ENCODE measurements around the gene MYCL. TPM values are rescaled to one million over a fixed set of nuclear protein-coding genes. Genes with fewer than 3 reads are reported as not detected.
"Not testable (repeated sequence)": the region's sequence is repeated elsewhere in the genome, so short reads cannot be mapped to it uniquely, and the experiment has no call there.

Gene MYCL
- total RNA-seq, 1 experiment from 2014 or later: 7.8 TPM

DNA sequence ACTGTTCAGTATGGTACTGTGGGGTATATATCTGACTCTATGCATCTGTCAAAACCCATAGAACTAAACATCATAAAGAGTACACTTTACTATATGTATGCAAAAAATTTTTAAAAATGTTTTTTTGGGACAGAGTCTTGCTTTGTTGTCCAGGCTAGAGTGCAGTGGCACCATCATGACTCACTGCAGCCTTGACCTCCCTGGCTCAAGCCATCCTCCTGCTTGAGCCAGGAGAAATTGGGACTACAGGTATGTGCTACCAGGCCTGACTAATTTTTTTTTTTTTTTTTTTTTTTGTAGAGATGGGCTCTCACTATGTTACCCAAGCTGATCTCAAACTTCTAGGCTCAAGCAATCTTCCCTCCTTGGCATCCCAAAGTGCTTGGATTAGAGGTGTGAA lies 29.9 kb downstream of the MYCL start:
- H3K9me3 ChIP-seq: no peaks in the 10 kb centered on the region
- peaks cover 9% of the 10 kb centered on the region for H3K36me3 Mint-ChIP-seq (ENCODE audit: insufficient read depth, unreplicated experiment)
- H3K4me1 ChIP-seq: no peaks in the 10 kb centered on the region
- intact Hi-C loops (cut with micrococcal nuclease; ENCODE audit: unreplicated experiment): no loop called here
- no peak for DNase-seq
- H3K4me3 ChIP-seq (ENCODE audit: low read depth, low read length): no peak overlapping the region
- POLR2A ChIA-PET: no interaction called here
- no peak overlapping the region for H3K27ac Mint-ChIP-seq (ENCODE audit: unreplicated experiment)
- H3K36me3 ChIP-seq (ENCODE audit: control insufficient read depth, insufficient read depth, low read length): no peaks in the 10 kb centered on the region
- no peaks in the 10 kb centered on the region for H3K4me1 Mint-ChIP-seq (ENCODE audit: low read depth, unreplicated experiment)
- BruUV-seq (replicated peaks): no TSS peak
- no peaks in the 10 kb centered on the region for H3K27me3 ChIP-seq (replicated peaks; ENCODE audit: control insufficient read depth, insufficient read depth, low read length)
- TF ChIP-seq, protein P1, sequence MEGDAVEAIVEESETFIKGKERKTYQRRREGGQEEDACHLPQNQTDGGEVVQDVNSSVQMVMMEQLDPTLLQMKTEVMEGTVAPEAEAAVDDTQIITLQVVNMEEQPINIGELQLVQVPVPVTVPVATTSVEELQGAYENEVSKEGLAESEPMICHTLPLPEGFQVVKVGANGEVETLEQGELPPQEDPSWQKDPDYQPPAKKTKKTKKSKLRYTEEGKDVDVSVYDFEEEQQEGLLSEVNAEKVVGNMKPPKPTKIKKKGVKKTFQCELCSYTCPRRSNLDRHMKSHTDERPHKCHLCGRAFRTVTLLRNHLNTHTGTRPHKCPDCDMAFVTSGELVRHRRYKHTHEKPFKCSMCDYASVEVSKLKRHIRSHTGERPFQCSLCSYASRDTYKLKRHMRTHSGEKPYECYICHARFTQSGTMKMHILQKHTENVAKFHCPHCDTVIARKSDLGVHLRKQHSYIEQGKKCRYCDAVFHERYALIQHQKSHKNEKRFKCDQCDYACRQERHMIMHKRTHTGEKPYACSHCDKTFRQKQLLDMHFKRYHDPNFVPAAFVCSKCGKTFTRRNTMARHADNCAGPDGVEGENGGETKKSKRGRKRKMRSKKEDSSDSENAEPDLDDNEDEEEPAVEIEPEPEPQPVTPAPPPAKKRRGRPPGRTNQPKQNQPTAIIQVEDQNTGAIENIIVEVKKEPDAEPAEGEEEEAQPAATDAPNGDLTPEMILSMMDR (IDR thresholded peaks at IDR 0.05; ENCODE audit: insufficient read depth in 1 of 2, low read depth in 1 of 2, low read length in 1 of 2, severe bottlenecking in 1 of 2, unreplicated experiment in 1 of 2): no peak
- no peak overlapping the region for H3K4me3 Mint-ChIP-seq (ENCODE audit: unreplicated experiment)
- H3K9me3 Mint-ChIP-seq (ENCODE audit: unreplicated experiment): no peaks in the 10 kb centered on the region
- H3K27me3 Mint-ChIP-seq (ENCODE audit: insufficient read depth, unreplicated experiment): no peaks in the 10 kb centered on the region
- CTCF ChIA-PET: interaction anchor here (0.7 kb wide), 1 partner anchor 408 kb away, joined by 3 read pairs; no protein-coding TSS in a partner anchor

DNA sequence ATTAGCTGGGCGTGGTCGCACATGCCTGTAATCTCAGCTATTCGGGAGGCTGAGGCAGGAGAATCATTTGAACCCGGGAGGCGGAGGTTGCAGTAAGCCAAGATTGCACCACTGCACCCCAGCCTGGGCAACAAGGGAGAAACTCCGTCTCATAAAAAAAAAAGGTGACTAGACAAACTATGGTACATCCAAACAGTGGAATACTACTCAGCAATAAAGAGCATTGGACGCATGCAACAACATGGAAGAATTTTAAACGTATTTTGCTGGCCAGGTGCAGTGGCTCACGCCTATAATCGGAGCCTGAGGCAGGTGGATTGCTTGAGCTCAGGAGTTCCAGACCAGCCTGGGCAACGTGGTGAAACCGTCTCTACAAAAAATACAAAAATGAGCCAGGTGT lies 30.7 kb downstream of the MYCL start:
- H3K4me3 Mint-ChIP-seq (ENCODE audit: unreplicated experiment); DNase-seq; BruUV-seq (replicated peaks); CTCF ChIA-PET; H3K27ac Mint-ChIP-seq (ENCODE audit: unreplicated experiment); H3K9me3 Mint-ChIP-seq (ENCODE audit: unreplicated experiment); H3K4me3 ChIP-seq (ENCODE audit: low read depth, low read length); H3K36me3 ChIP-seq (ENCODE audit: control insufficient read depth, insufficient read depth, low read length); H3K36me3 Mint-ChIP-seq (ENCODE audit: insufficient read depth, unreplicated experiment); H3K4me1 ChIP-seq; POLR2A ChIA-PET; intact Hi-C loops (cut with micrococcal nuclease; ENCODE audit: unreplicated experiment); H3K27me3 Mint-ChIP-seq (ENCODE audit: insufficient read depth, unreplicated experiment); H3K4me1 Mint-ChIP-seq (ENCODE audit: low read depth, unreplicated experiment); H3K27me3 ChIP-seq (replicated peaks; ENCODE audit: control insufficient read depth, insufficient read depth, low read length); H3K9me3 ChIP-seq: not testable (repeated sequence)

DNA sequence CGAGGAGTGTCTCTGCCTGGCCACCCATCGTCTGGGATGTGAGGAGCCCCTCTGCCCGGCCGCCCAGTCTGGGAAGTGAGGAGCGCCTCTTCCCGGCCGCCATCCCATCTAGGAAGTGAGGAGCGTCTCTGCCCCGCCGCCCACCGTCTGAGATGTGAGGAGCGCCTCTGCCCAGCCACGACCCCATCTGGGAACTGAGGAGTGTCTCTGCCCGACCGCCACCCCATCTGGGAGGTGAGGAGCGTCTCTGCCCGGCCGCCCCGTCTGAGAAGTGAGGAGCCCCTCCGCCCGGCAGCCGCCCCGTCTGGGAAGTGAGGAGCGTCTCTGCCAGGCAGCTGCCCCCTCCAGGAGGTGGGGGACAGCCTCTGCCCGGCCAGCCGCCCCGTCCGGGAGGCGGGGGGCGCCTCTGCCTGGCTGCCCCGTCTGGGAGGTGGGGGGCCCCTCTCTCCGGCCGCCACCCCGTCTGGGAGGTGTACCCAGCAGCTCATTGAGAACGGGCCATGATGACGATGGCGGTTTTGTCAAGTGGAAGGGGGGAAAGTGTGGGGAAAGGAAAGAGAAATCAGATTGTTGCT lies 32.1 kb downstream of the MYCL start:
- intact Hi-C loops (cut with micrococcal nuclease; ENCODE audit: unreplicated experiment); CTCF ChIA-PET; H3K9me3 ChIP-seq; H3K4me3 Mint-ChIP-seq (ENCODE audit: unreplicated experiment); H3K4me1 ChIP-seq; H3K27ac Mint-ChIP-seq (ENCODE audit: unreplicated experiment); POLR2A ChIA-PET; H3K27me3 Mint-ChIP-seq (ENCODE audit: insufficient read depth, unreplicated experiment); H3K4me1 Mint-ChIP-seq (ENCODE audit: low read depth, unreplicated experiment); DNase-seq; H3K4me3 ChIP-seq (ENCODE audit: low read depth, low read length); H3K27me3 ChIP-seq (replicated peaks; ENCODE audit: control insufficient read depth, insufficient read depth, low read length); BruUV-seq (replicated peaks); H3K9me3 Mint-ChIP-seq (ENCODE audit: unreplicated experiment); H3K36me3 ChIP-seq (ENCODE audit: control insufficient read depth, insufficient read depth, low read length): not testable (repeated sequence)
- H3K36me3 Mint-ChIP-seq (ENCODE audit: insufficient read depth, unreplicated experiment): peaks cover 13% of the 10 kb centered on the region

DNA sequence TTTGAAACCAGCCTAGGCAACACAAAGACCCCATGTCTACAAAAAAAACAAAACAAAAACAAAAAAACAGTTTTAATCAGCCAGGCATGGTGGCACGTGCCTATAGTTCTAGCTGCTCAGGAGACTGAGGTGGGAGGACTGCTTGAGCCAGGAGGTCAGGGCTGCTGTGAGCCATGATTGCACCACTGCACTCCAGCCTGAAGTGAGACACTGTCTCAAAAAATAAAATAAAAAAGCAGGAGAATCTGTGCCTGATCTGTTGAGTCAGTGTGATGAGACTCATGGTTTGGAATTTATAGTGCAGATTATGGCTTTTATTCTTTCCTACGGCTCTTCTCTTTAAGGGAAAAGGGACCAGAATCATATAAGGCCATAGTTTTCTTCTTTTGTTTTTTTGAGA lies 35.0 kb downstream of the MYCL start:
- intact Hi-C loops (cut with micrococcal nuclease; ENCODE audit: unreplicated experiment): no loop called here
- H3K4me3 Mint-ChIP-seq (ENCODE audit: unreplicated experiment): no peak overlapping the region
- peaks cover 15% of the 10 kb centered on the region for H3K36me3 Mint-ChIP-seq (ENCODE audit: insufficient read depth, unreplicated experiment)
- Histone ChIP-seq H3K36me3 (ENCODE audit: control insufficient read depth, insufficient read depth, low read length) (no peaks in the 10 kb centered on the region), H3K4me3 (ENCODE audit: low read depth, low read length) (no peak overlapping the region), H3K9me3 (no peaks in the 10 kb centered on the region), H3K4me1 (no peaks in the 10 kb centered on the region), H3K27me3 (replicated peaks; ENCODE audit: control insufficient read depth, insufficient read depth, low read length) (no peaks in the 10 kb centered on the region)
- POLR2A ChIA-PET: no interaction called here
- H3K27me3 Mint-ChIP-seq (ENCODE audit: insufficient read depth, unreplicated experiment): no peaks in the 10 kb centered on the region
- TF ChIP-seq, protein P1 (IDR thresholded peaks at IDR 0.05; ENCODE audit: insufficient read depth in 1 of 2, low read depth in 1 of 2, low read length in 1 of 2, severe bottlenecking in 1 of 2, unreplicated experiment in 1 of 2): no peak
- H3K4me1 Mint-ChIP-seq (ENCODE audit: low read depth, unreplicated experiment): no peaks in the 10 kb centered on the region
- H3K9me3 Mint-ChIP-seq (ENCODE audit: unreplicated experiment): no peaks in the 10 kb centered on the region
- CTCF ChIA-PET: no interaction called here
- BruUV-seq (replicated peaks): no TSS peak
- H3K27ac Mint-ChIP-seq (ENCODE audit: unreplicated experiment): no peak overlapping the region
- DNase-seq: no peak
